GM12875 (cell line): ENCODE data around the gene TSHZ2.

ENCODE experiments used
- H3K4me3 ChIP-seq: one replicate; pipeline ENCODE4 v1.5.1; 2011; ENCODE audit warnings: low read depth, low read length, control low read depth
- TF ChIP-seq, protein P1 (sequence below): IDR thresholded peaks from 2 replicates; pipeline ENCODE4 v1.5.1; 2011; ENCODE audit warnings: low read depth, mild to moderate bottlenecking, control low read depth, inconsistent platforms, low read length, moderate library complexity, borderline replicate concordance; ENCODE audit not compliant: insufficient read depth

TSHZ2 gene

GRCh38 chr20:53126185-53126584 is 154.0 kb downstream of the TSHZ2 start:
- H3K4me3 ChIP-seq: no peak overlapping the region
- TF ChIP-seq, protein P1, sequence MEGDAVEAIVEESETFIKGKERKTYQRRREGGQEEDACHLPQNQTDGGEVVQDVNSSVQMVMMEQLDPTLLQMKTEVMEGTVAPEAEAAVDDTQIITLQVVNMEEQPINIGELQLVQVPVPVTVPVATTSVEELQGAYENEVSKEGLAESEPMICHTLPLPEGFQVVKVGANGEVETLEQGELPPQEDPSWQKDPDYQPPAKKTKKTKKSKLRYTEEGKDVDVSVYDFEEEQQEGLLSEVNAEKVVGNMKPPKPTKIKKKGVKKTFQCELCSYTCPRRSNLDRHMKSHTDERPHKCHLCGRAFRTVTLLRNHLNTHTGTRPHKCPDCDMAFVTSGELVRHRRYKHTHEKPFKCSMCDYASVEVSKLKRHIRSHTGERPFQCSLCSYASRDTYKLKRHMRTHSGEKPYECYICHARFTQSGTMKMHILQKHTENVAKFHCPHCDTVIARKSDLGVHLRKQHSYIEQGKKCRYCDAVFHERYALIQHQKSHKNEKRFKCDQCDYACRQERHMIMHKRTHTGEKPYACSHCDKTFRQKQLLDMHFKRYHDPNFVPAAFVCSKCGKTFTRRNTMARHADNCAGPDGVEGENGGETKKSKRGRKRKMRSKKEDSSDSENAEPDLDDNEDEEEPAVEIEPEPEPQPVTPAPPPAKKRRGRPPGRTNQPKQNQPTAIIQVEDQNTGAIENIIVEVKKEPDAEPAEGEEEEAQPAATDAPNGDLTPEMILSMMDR: no peak

- no peak overlapping the region for H3K4me3 ChIP-seq
- TF ChIP-seq, protein P1: no peak
Measured at GRCh38 chr20:53127027-53127426, 154.9 kb downstream of the TSHZ2 start.

DNA sequence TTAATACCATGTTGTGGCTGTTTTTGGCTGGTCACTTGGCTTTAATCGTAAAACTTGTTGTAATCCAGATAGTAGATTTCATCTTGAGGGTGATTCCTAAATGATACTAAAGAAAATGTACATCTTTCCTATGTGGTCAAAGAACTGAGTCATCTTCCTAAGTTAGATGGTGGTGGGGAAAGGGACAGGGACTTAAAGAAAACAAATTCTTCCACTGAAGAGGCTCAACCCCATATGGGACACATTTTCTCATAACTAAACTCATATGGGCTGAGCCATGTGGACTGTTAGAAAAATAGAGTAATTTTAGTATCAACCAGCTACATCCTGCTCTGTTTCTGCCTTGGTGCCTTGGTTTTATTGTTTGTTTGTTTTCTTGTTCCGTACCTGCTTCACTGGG is 155.8 kb downstream of the TSHZ2 start:
- H3K4me3 ChIP-seq: no peak overlapping the region
- TF ChIP-seq, protein P1: no peak

DNA sequence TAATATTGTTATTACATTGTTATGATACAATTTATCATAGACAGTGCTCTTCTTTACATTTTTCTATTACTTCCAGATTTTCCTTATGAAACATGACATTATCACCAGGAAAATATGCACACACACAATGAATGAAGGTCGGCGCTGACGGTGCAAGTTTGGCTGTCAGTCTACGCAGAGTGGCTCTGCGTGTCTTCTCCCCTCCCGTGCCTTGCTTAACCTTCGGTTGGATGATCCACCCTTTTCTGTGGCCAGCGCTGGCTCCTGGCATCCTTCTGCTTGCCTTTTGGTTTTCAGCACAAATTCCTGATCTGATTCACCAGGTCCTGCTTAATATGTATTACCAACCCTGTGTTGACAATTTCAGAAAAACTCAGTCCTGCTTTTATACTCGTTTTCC is 157.4 kb downstream of the TSHZ2 start:
- TF ChIP-seq, protein P1: no peak
- no peak overlapping the region for H3K4me3 ChIP-seq

- TF ChIP-seq, protein P1: no peak
- H3K4me3 ChIP-seq: no peak overlapping the region
Measured at GRCh38 chr20:53130795-53131194, 158.6 kb downstream of the TSHZ2 start.

- TF ChIP-seq, protein P1: no peak
- H3K4me3 ChIP-seq: no peak overlapping the region
Measured at GRCh38 chr20:53133125-53133524, 161.0 kb downstream of the TSHZ2 start.

- TF ChIP-seq, protein P1: no peak
- H3K4me3 ChIP-seq: no peak overlapping the region
Measured at GRCh38 chr20:53133628-53134027, 161.5 kb downstream of the TSHZ2 start.
